HG02642 (cell line): ENCODE data around the gene PLEKHN1.

Experiments used
- ATAC-seq: cut with Tn5 transposase; IDR thresholded peaks from one replicate; pipeline ENCODE4 v1.9.1; 2021; ENCODE audit warnings: mild to moderate bottlenecking; ENCODE audit not compliant: unreplicated experiment, poor library complexity

The PLEKHN1 gene

GRCh38 chr1:958823-959730 lies 7.2 kb upstream of the PLEKHN1 start, which contains the start of gene NOC2L:
TSS of gene NOC2L (minus strand) at chr1:959256. CDS start at chr1:959240, 16 bp downstream.
- ATAC-seq: peak; percentile 78

- no peak for ATAC-seq
These were observed 6.4 kb upstream of the PLEKHN1 start for GRCh38 chr1:959731-960362.

- ATAC-seq: peak; percentile 43
These were observed 5.7 kb upstream of the PLEKHN1 start, which contains the start of gene KLHL17 for GRCh38 chr1:960363-961131. TSS of gene KLHL17 (plus strand) at chr1:960584. CDS start at chr1:960694, 110 bp downstream.

- ATAC-seq: no peak
These were observed 5.1 kb upstream of the PLEKHN1 start for GRCh38 chr1:961132-961669.

GRCh38 chr1:962381-963300 lies 3.6 kb upstream of the PLEKHN1 start:
- ATAC-seq: no peak

- no peak for ATAC-seq
These were observed 3.0 kb upstream of the PLEKHN1 start for GRCh38 chr1:963301-963651.

GRCh38 chr1:963746-964525 lies 2.3 kb upstream of the PLEKHN1 start:
- ATAC-seq: no peak

GRCh38 chr1:964691-965525 lies 1.4 kb upstream of the PLEKHN1 start:
- no peak for ATAC-seq

- ATAC-seq: no peak
These were observed 652 bp upstream of the PLEKHN1 start for GRCh38 chr1:965526-966134.

- ATAC-seq: peak; percentile 56
These were observed 520 bp downstream of the PLEKHN1 start for GRCh38 chr1:966704-967300.

GRCh38 chr1:967466-968343 lies 1.4 kb downstream of the PLEKHN1 start:
- no peak for ATAC-seq

- ATAC-seq: no peak
These were observed 3.1 kb downstream of the PLEKHN1 start for GRCh38 chr1:969260-969855.

GRCh38 chr1:970242-970972 lies 4.1 kb downstream of the PLEKHN1 start:
- ATAC-seq: no peak

GRCh38 chr1:970973-971730 lies 4.9 kb downstream of the PLEKHN1 start:
- no peak for ATAC-seq
